Subcutaneous adipose tissue (tissue), 4 donors: Measurements from ENCODE around the gene GPR31. TPM values are rescaled to one million over a fixed set of nuclear protein-coding genes. Genes with fewer than 3 reads are reported as not detected.

ENCODE experiments used
- total RNA-seq, 4 donors: library from RNA; depleted of rRNA; stranded (reverse); fragments of >200 nt; gene quantifications; one replicate each; pipeline ENCODE4 v1.1.0, GENCODE V29; 2016
- TF ChIP-seq, protein P1 (sequence below): fragments of 450-650 bp; IDR thresholded peaks from one replicate; pipeline ENCODE4 v1.5.1; 2016; ENCODE audit warnings: low read depth, mild to moderate bottlenecking, control low read depth, antibody characterized with exemption, moderate library complexity

Gene GPR31
- total RNA-seq, 4 donors from 2014 or later = not detected

- TF ChIP-seq, protein P1, sequence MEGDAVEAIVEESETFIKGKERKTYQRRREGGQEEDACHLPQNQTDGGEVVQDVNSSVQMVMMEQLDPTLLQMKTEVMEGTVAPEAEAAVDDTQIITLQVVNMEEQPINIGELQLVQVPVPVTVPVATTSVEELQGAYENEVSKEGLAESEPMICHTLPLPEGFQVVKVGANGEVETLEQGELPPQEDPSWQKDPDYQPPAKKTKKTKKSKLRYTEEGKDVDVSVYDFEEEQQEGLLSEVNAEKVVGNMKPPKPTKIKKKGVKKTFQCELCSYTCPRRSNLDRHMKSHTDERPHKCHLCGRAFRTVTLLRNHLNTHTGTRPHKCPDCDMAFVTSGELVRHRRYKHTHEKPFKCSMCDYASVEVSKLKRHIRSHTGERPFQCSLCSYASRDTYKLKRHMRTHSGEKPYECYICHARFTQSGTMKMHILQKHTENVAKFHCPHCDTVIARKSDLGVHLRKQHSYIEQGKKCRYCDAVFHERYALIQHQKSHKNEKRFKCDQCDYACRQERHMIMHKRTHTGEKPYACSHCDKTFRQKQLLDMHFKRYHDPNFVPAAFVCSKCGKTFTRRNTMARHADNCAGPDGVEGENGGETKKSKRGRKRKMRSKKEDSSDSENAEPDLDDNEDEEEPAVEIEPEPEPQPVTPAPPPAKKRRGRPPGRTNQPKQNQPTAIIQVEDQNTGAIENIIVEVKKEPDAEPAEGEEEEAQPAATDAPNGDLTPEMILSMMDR = no peak
Measured at GRCh38 chr6:167106406-167106805, 51.4 kb downstream of the GPR31 start.

Other genes starting within 250 kb of the GPR31 start
- 100 to 1,000 TPM in 2 of 4 donors, 10 to 100 TPM in 2; 40.4 to 173 (median 77.0) TPM for gene RNASET2, start 201.4 kb downstream of the GPR31 start, total RNA-seq
- 10 to 100 TPM in 2 of 4 donors, 1 to 10 TPM in 2; 7.3 to 16.2 (median 10.1) TPM for gene CEP43, start 158.6 kb downstream of the GPR31 start, total RNA-seq
- gene CCR6, start 34.9 kb downstream of the GPR31 start, total RNA-seq = under 1 TPM in 1 of 4 donors, not detected in 3; 0.22 TPM
- gene UNC93A, start 133.3 kb upstream of the GPR31 start, total RNA-seq = not detected
- not detected for gene TTLL2, start 167.1 kb upstream of the GPR31 start, total RNA-seq